ENCODE data around the gene GABPB1.

GRCh38 chr15:50241684-50242450, 113.1 kb downstream of the GABPB1 start:
- no peak for TF ChIP-seq CTCF (IDR thresholded peaks at IDR 0.05; ENCODE audit: low read length)
- no peak for TF ChIP-seq EZH2phosphoT487 (IDR thresholded peaks at IDR 0.05; ENCODE audit: low read length)
